Glutamatergic neuron (in vitro differentiated cells): ENCODE data around the gene CDK4. TPM values are rescaled to one million over a fixed set of nuclear protein-coding genes. Genes with fewer than 3 reads are reported as not detected.

Experiments used
- DNase-seq: peaks from one replicate; pipeline ENCODE4 v3.0.0; 2022
- H3K27ac Mint-ChIP-seq: one replicate; pipeline ENCODE4 v1.8.0; 2020; ENCODE audit warnings: mild to moderate bottlenecking, mixed read lengths, inconsistent platforms; ENCODE audit not compliant: unreplicated experiment
- H3K27me3 Mint-ChIP-seq: one replicate; pipeline ENCODE4 v1.8.0; 2020; ENCODE audit warnings: mild to moderate bottlenecking, moderate library complexity, mixed read lengths, inconsistent platforms; ENCODE audit not compliant: unreplicated experiment
- H3K36me3 Mint-ChIP-seq: one replicate; pipeline ENCODE4 v1.8.0; 2020; ENCODE audit warnings: mild to moderate bottlenecking, mixed read lengths, inconsistent platforms; ENCODE audit not compliant: unreplicated experiment
- H3K4me1 Mint-ChIP-seq: one replicate; pipeline ENCODE4 v1.8.0; 2020; ENCODE audit warnings: mild to moderate bottlenecking, low read depth, mixed read lengths, inconsistent platforms; ENCODE audit not compliant: unreplicated experiment
- H3K4me3 Mint-ChIP-seq: one replicate; pipeline ENCODE4 v1.8.0; 2020; ENCODE audit warnings: mild to moderate bottlenecking, mixed read lengths, inconsistent platforms; ENCODE audit not compliant: unreplicated experiment
- H3K9me3 Mint-ChIP-seq: one replicate; pipeline ENCODE4 v1.8.0; 2020; ENCODE audit warnings: mild to moderate bottlenecking, moderate library complexity, mixed read lengths, inconsistent platforms; ENCODE audit not compliant: unreplicated experiment
- total RNA-seq: library from RNA; stranded (reverse); fragmentation: NEBNext Ultra II Directional; extraction: Animal tissue kit (Norgen Biotek cat#: 25700); gene quantifications from one replicate; pipeline ENCODE4 v1.2.1, GENCODE V29; 2021; ENCODE audit not compliant: unreplicated experiment
- TF ChIP-seq, protein P1 (sequence below): fragments of 200-600 bp; sonication (generic); IDR thresholded peaks from one replicate; pipeline ENCODE4 v1.5.0; 2021; ENCODE audit not compliant: partially characterized antibody, unreplicated experiment

Gene CDK4
- total RNA-seq, 1 donor from 2014 or later = 123 TPM

DNA sequence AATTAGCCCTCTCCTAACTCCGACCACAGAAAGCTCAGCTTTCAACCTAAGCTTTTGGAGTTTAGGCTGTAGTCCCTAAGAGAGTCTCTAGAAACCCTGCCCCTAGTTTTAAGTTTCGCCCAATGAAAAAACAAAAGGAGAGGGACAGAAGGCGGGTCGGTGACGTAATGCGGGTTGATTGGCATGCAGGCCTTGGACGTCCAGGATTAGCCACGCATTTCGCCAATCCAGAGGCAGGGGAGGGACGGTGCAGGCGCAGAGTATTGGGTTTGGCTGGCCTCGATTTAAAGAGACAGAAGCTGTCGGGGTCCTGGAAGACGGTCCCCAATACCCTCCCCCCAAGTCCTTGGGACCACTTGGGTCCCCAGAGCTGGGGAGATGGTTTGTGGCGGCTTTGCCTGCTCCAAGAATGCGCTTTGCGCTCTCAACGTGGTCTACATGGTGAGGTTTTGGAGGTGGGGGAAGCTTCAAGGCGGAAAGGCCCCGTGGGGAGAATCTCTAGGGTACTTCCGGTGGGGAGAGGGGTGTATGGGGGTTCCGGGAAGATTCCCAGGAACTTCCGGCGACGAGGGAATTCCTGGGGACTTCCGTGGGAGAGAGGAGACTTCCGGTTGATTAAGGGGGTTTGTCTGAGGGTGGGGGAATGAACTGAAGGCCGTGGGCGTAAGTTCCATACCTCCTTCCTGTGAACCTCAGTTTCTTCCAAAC lies 7.2 kb downstream of the CDK4 start, which contains the start of gene TSPAN31:
TSPAN31 (plus strand) TSS at position 263 of the 708 bp plus-strand sequence; CDS start at position 379, 116 bp downstream.
- DNase-seq = peak; percentile 94
- peaks cover 3% of the 10 kb centered on the region for H3K36me3 Mint-ChIP-seq
- TF ChIP-seq, protein P1, sequence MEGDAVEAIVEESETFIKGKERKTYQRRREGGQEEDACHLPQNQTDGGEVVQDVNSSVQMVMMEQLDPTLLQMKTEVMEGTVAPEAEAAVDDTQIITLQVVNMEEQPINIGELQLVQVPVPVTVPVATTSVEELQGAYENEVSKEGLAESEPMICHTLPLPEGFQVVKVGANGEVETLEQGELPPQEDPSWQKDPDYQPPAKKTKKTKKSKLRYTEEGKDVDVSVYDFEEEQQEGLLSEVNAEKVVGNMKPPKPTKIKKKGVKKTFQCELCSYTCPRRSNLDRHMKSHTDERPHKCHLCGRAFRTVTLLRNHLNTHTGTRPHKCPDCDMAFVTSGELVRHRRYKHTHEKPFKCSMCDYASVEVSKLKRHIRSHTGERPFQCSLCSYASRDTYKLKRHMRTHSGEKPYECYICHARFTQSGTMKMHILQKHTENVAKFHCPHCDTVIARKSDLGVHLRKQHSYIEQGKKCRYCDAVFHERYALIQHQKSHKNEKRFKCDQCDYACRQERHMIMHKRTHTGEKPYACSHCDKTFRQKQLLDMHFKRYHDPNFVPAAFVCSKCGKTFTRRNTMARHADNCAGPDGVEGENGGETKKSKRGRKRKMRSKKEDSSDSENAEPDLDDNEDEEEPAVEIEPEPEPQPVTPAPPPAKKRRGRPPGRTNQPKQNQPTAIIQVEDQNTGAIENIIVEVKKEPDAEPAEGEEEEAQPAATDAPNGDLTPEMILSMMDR = no peak
- H3K4me1 Mint-ChIP-seq = peaks cover 4% of the 10 kb centered on the region
- peak within 1 kb of the TSS; percentile 92 for H3K4me3 Mint-ChIP-seq
- H3K9me3 Mint-ChIP-seq = peaks cover 15% of the 10 kb centered on the region
- H3K27ac Mint-ChIP-seq = peak within 1 kb of the TSS; percentile 96
- H3K27me3 Mint-ChIP-seq = peaks cover 17% of the 10 kb centered on the region

DNA sequence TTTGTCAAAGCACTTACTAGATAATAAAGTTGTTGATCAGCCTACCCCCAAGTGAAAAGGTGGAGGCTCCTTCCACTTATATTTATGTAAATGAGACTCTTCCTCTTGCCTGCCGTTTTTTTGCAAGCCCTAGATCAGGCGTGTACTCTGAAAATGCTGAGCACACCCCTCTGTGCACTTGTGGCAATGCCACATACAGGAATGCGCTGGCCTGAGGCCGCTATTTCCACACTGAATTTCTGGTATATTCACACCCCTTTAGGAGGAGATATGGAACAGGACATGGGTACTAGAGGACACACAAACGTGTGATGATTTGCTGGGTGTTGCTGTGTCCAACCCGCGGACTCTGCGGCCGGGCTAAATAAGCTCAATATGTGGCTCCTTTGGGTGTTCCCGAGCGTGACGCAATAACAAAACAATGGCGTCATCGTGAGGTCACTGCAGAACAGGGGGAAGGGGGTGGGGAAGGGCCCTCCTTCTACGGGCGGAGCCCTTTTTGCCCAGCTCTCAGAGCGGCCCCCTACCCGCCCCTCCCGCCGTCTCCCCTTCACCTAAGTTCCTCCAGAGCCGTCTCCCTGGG lies 7.8 kb downstream of the CDK4 start:
- peaks cover 16% of the 10 kb centered on the region for H3K9me3 Mint-ChIP-seq
- H3K4me1 Mint-ChIP-seq = peaks cover 6% of the 10 kb centered on the region

DNA sequence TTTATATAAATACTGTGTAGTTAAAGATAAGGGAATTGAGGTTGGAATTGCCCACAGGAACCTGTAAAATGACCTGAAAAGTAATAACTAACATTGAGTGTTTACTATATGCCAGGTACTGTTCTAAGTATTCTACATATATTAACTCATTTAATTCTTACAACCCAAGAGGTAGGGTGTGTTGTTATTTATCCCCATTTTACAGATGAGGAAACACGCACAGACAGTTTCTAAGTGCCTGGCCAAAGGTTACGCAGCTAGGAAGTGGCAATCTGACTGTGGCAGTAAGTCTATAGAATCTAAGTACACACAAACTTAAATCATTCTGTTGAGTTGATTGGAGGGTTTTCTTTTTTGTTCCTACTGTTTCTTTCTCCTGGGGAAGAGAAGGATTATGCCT lies 8.3 kb downstream of the CDK4 start:
- H3K4me1 Mint-ChIP-seq = peaks cover 10% of the 10 kb centered on the region
- peaks cover 7% of the 10 kb centered on the region for H3K36me3 Mint-ChIP-seq
- DNase-seq = no peak
- peaks cover 18% of the 10 kb centered on the region for H3K9me3 Mint-ChIP-seq
- TF ChIP-seq, protein P1 = no peak
- H3K27me3 Mint-ChIP-seq = peaks cover 24% of the 10 kb centered on the region
- peak overlapping the region; percentile 92 for H3K4me3 Mint-ChIP-seq
- H3K27ac Mint-ChIP-seq = peak overlapping the region; percentile 96

More for the DNA sequence above, 7.8 kb downstream of the CDK4 start:
- Mint-ChIP-seq H3K36me3 (peaks cover 5% of the 10 kb centered on the region), H3K27ac (peak overlapping the region; percentile 96), H3K4me3 (peak overlapping the region; percentile 92), H3K27me3 (peaks cover 19% of the 10 kb centered on the region)
- TF ChIP-seq, protein P1 = no peak
- DNase-seq = peak; percentile 83

DNA sequence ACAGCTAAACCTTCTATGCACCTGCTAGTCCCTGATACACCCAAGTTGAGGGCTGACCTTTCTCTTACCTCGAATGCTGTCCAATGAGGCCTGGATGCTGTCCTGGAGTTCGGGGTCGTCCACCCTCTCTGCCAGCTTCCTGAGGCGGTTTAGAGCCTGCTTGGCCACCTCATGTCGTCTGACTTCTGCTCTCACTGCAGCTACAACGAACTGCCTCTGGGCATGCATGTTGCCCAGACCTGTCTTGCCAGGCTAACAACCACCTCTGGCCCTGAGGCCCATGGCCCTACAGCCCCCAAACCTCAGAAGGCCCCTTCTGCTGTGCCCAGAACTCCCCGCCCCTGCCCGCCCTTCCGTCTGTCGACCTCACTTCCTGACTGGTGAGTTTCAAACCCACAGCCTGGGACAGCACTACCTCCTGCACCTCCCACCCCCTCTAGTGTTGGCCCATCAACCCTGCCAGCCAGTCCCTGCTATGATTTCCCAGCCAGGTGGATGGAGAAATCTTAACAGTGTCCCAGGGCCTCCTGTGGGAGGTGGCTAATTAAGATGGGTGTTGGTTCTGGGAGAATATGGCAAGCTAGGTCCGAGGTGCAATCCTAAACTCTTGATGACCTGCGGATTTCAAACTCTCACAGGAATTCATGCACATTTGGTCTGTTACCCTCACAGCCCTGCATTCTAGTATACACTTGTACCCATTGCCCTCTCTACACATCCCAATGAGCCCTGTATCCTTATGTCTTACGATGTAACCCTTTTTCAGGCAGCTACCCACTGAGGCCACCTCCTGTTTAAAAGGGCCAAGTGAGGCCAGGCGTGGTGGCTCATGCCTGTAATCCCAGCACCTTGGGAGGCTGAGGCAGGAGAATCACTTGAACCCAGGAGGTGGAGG lies 10.0 kb downstream of the CDK4 start:
- Mint-ChIP-seq H3K27ac (no peak overlapping the region), H3K4me1 (peaks cover 10% of the 10 kb centered on the region), H3K27me3 (peaks cover 24% of the 10 kb centered on the region), H3K4me3 (no peak overlapping the region), H3K36me3 (peaks cover 4% of the 10 kb centered on the region), H3K9me3 (peaks cover 18% of the 10 kb centered on the region)
- DNase-seq = no peak
- TF ChIP-seq, protein P1 = no peak
